Measurements from ENCODE around the gene DSP.

GRCh38 chr6:7537565-7538174, 3.8 kb upstream of the DSP start:
- TF ChIP-seq CTCF (IDR thresholded peaks at IDR 0.05) (no peak), POLR2A (IDR thresholded peaks at IDR 0.05) (no peak), POLR2AphosphoS5 (IDR thresholded peaks at IDR 0.05) (no peak)
